ENCODE measurements around the gene FOXI1. TPM values are rescaled to one million over a fixed set of nuclear protein-coding genes. Genes with fewer than 3 reads are reported as not detected.
"Not testable (repeated sequence)": the region's sequence is repeated elsewhere in the genome, so short reads cannot be mapped to it uniquely, and the experiment has no call there.

Gene FOXI1
- total RNA-seq, 1 donor from 2014 or later: not detected

GRCh38 chr5:170092455-170093101, 13.1 kb upstream of the FOXI1 start:
- TF ChIP-seq, protein P1, sequence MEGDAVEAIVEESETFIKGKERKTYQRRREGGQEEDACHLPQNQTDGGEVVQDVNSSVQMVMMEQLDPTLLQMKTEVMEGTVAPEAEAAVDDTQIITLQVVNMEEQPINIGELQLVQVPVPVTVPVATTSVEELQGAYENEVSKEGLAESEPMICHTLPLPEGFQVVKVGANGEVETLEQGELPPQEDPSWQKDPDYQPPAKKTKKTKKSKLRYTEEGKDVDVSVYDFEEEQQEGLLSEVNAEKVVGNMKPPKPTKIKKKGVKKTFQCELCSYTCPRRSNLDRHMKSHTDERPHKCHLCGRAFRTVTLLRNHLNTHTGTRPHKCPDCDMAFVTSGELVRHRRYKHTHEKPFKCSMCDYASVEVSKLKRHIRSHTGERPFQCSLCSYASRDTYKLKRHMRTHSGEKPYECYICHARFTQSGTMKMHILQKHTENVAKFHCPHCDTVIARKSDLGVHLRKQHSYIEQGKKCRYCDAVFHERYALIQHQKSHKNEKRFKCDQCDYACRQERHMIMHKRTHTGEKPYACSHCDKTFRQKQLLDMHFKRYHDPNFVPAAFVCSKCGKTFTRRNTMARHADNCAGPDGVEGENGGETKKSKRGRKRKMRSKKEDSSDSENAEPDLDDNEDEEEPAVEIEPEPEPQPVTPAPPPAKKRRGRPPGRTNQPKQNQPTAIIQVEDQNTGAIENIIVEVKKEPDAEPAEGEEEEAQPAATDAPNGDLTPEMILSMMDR (conservative IDR thresholded peaks at IDR 0.05; ENCODE audit: low read depth, low read length): no peak
- H3K4me3 ChIP-seq (ENCODE audit: low read depth, low read length): no peak overlapping the region
- no peak for DNase-seq (ENCODE audit: low read depth)

- not testable (repeated sequence) for H3K4me3 ChIP-seq (ENCODE audit: low read depth, low read length); DNase-seq (ENCODE audit: low read depth)
Observed at GRCh38 chr5:170094329-170094728, 11.4 kb upstream of the FOXI1 start.

DNA sequence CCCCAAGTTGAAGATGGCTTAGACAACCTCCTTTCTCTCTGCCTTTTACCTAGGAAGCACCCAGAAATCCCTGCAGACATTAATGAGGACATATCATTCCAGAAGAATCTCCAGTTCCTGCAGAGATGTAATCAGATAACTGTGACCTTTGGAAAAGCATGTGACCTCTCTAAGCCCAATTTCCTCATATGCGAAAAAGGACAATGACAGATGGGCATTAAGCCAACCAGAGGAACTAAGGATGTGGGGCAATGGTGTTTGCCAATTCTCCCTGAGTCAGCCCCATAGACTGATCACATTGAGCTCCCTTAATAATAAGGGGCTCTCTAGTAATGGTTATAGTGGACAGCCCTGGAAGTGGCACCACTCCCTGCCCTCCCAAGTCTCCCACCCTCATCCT, 10.1 kb upstream of the FOXI1 start:
- no peak for DNase-seq (ENCODE audit: low read depth)
- TF ChIP-seq, protein P1 (conservative IDR thresholded peaks at IDR 0.05; ENCODE audit: low read depth, low read length): no peak
- H3K4me3 ChIP-seq (ENCODE audit: low read depth, low read length): no peak overlapping the region

GRCh38 chr5:170097934-170098333, 7.8 kb upstream of the FOXI1 start:
- TF ChIP-seq, protein P1 (conservative IDR thresholded peaks at IDR 0.05; ENCODE audit: low read depth, low read length): no peak
- no peak for DNase-seq (ENCODE audit: low read depth)
- H3K4me3 ChIP-seq (ENCODE audit: low read depth, low read length): no peak overlapping the region

- TF ChIP-seq, protein P1 (conservative IDR thresholded peaks at IDR 0.05; ENCODE audit: low read depth, low read length): peak; percentile 79
- peak; percentile 19 for DNase-seq (ENCODE audit: low read depth)
- H3K4me3 ChIP-seq (ENCODE audit: low read depth, low read length): no peak overlapping the region
Observed at GRCh38 chr5:170100066-170100943, 5.4 kb upstream of the FOXI1 start.

DNA sequence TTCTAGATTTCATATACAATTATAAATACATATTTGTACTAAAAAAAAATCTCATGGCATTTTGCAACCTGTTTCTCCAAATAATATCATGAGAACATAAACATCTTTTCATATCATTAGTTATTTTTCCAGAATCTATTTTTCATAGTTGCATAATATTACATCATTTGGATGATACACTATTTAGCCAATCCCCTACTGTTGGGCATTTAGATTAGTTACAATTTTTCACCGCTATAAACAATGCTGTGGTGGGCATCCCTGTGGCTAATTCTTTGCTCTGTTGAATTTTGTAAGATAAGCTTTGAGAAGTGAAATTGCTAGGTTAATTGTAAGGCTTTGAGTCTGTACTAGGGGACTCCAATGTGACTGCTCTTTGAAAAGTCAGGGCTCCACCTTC, 2.2 kb upstream of the FOXI1 start:
- no peak for DNase-seq (ENCODE audit: low read depth)
- H3K4me3 ChIP-seq (ENCODE audit: low read depth, low read length): no peak overlapping the region
- TF ChIP-seq, protein P1 (conservative IDR thresholded peaks at IDR 0.05; ENCODE audit: low read depth, low read length): no peak

GRCh38 chr5:170104299-170104698, 1.4 kb upstream of the FOXI1 start:
- DNase-seq (ENCODE audit: low read depth): no peak

More at GRCh38 chr5:170104299-170104698, 1.4 kb upstream of the FOXI1 start:
- H3K4me3 ChIP-seq (ENCODE audit: low read depth, low read length): no peak overlapping the region
- TF ChIP-seq, protein P1 (conservative IDR thresholded peaks at IDR 0.05; ENCODE audit: low read depth, low read length): no peak
